Sciatic nerve (tissue), 2 donors: Measurements from ENCODE around the gene OR2G6. TPM values are rescaled to one million over a fixed set of nuclear protein-coding genes. Genes with fewer than 3 reads are reported as not detected.
"Not testable (repeated sequence)": the region's sequence is repeated elsewhere in the genome, so short reads cannot be mapped to it uniquely, and the experiment has no call there.

ENCODE experiments used
- ATAC-seq: fragments of 200-7000 bp; cut with Tn5 transposase; one replicate; pipeline ENCODE4 v1.9.1; 2020; ENCODE audit warnings: mild to moderate bottlenecking, moderate library complexity
- DNase-seq: peaks from one replicate; pipeline ENCODE4 v3.0.0-alpha.2; 2020; ENCODE audit warnings: low spot score
- intact Hi-C: fragments of 100-400 bp; cut with DNase I; formaldehyde crosslinking; loops from one replicate; pipeline ENCODE4 v1.14.2; 2022
- total RNA-seq: library from RNA; stranded (reverse); fragmentation: NEBNext Ultra II Directional; extraction: Animal tissue kit (Norgen Biotek cat#: 25700); gene quantifications from one replicate; pipeline ENCODE4 v1.2.1, GENCODE V29; 2021
- donor health status: DM: no; HTN: no; CAD: no.
- donor health status: DM: no; HTN: no; CAD: no.

OR2G6 gene
- not detected for total RNA-seq

- ATAC-seq, intact Hi-C loops, DNase-seq: not testable (repeated sequence)
Measured at GRCh38 chr1:248507773-248508172, at the start of gene OR2G6. Gene OR2G6, plus strand, starts transcription at chr1:248508073. Its CDS starts 13,574 bp downstream, at chr1:248521647.

GRCh38 chr1:248459117-248459516 is 48.8 kb upstream of the OR2G6 start:
- DNase-seq, intact Hi-C loops, ATAC-seq: not testable (repeated sequence)

GRCh38 chr1:248471154-248471553 is 36.7 kb upstream of the OR2G6 start:
- intact Hi-C loops: no loop called here
- no peak for ATAC-seq
- no peak for DNase-seq

- intact Hi-C loops, ATAC-seq, DNase-seq: not testable (repeated sequence)
Measured at GRCh38 chr1:248472111-248472510, 35.8 kb upstream of the OR2G6 start.

- intact Hi-C loops, DNase-seq, ATAC-seq: not testable (repeated sequence)
Measured at GRCh38 chr1:248473051-248473450, 34.8 kb upstream of the OR2G6 start, which contains the start of gene OR2T3. Gene OR2T3, plus strand, starts transcription at chr1:248473351. Its CDS starts 0 bp downstream, at chr1:248473351.

- DNase-seq, ATAC-seq, intact Hi-C loops: not testable (repeated sequence)
Measured at GRCh38 chr1:248475660-248476059, 32.2 kb upstream of the OR2G6 start.

GRCh38 chr1:248481686-248482579 is 25.9 kb upstream of the OR2G6 start:
- intact Hi-C loops, ATAC-seq, DNase-seq: not testable (repeated sequence)

GRCh38 chr1:248488289-248488688 is 19.6 kb upstream of the OR2G6 start, which contains the start of gene OR2T5:
Gene OR2T5, plus strand, starts transcription at chr1:248488589. Its CDS starts 0 bp downstream, at chr1:248488589.
- ATAC-seq, intact Hi-C loops, DNase-seq: not testable (repeated sequence)

GRCh38 chr1:248496661-248497060 is 11.2 kb upstream of the OR2G6 start:
- DNase-seq, ATAC-seq, intact Hi-C loops: not testable (repeated sequence)

GRCh38 chr1:248500305-248501035 is 7.4 kb upstream of the OR2G6 start:
- intact Hi-C loops, ATAC-seq: not testable (repeated sequence)

GRCh38 chr1:248510217-248510616 is 2.3 kb downstream of the OR2G6 start:
- not testable (repeated sequence) for ATAC-seq, DNase-seq

More at GRCh38 chr1:248500305-248501035, 7.4 kb upstream of the OR2G6 start:
- DNase-seq: not testable (repeated sequence)

GRCh38 chr1:248521856-248522255 is 14.0 kb downstream of the OR2G6 start:
- DNase-seq: no peak
- intact Hi-C loops: no loop called here
- ATAC-seq: no peak

More at GRCh38 chr1:248510217-248510616, 2.3 kb downstream of the OR2G6 start:
- intact Hi-C loops: not testable (repeated sequence)

GRCh38 chr1:248537449-248537848 is 29.6 kb downstream of the OR2G6 start:
- ATAC-seq, intact Hi-C loops: not testable (repeated sequence)

GRCh38 chr1:248547383-248547782 is 39.5 kb downstream of the OR2G6 start:
- DNase-seq, ATAC-seq, intact Hi-C loops: not testable (repeated sequence)

More at GRCh38 chr1:248537449-248537848, 29.6 kb downstream of the OR2G6 start:
- DNase-seq: not testable (repeated sequence)

- DNase-seq, intact Hi-C loops, ATAC-seq: not testable (repeated sequence)
Measured at GRCh38 chr1:248551027-248551426, 43.2 kb downstream of the OR2G6 start.

GRCh38 chr1:248562672-248563071 is 54.8 kb downstream of the OR2G6 start, which contains the start of gene OR2T29:
Gene OR2T29, minus strand, starts transcription at chr1:248562772. Its CDS starts 3,281 bp downstream, at chr1:248559491.
- ATAC-seq, DNase-seq, intact Hi-C loops: not testable (repeated sequence)

GRCh38 chr1:248565530-248566373 is 57.9 kb downstream of the OR2G6 start:
- intact Hi-C loops, DNase-seq, ATAC-seq: not testable (repeated sequence)

- intact Hi-C loops, ATAC-seq, DNase-seq: not testable (repeated sequence)
Measured at GRCh38 chr1:248569049-248569448, 61.2 kb downstream of the OR2G6 start.
